ENCODE measurements around the gene CNKSR1.

Gene CNKSR1, protein sequence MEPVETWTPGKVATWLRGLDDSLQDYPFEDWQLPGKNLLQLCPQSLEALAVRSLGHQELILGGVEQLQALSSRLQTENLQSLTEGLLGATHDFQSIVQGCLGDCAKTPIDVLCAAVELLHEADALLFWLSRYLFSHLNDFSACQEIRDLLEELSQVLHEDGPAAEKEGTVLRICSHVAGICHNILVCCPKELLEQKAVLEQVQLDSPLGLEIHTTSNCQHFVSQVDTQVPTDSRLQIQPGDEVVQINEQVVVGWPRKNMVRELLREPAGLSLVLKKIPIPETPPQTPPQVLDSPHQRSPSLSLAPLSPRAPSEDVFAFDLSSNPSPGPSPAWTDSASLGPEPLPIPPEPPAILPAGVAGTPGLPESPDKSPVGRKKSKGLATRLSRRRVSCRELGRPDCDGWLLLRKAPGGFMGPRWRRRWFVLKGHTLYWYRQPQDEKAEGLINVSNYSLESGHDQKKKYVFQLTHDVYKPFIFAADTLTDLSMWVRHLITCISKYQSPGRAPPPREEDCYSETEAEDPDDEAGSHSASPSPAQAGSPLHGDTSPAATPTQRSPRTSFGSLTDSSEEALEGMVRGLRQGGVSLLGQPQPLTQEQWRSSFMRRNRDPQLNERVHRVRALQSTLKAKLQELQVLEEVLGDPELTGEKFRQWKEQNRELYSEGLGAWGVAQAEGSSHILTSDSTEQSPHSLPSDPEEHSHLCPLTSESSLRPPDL

DNA sequence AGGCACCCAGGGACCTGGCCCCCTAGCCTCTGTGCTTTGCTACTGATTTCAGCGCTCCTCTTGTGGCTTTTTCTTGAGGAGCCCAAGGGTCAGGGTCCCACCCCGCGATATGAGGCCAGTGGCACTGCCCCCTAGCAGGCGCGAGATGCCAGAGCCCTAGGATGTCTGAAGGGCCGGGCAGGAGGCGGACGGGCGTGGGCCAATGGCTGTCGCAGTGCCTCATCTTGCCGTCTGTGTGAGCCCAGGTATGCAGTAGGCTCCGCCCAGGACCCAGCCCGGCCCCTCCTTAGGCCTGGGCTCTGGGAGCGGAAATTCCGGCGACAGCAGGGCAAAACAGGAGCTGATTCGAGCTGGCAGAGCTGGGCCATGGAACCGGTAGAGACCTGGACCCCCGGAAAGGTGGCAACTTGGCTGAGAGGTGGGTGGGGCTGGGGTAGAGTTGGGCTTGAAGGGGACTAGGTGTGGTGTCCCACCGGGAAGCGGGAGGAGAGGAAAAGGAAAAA, at the start of gene CNKSR1:
TSS of gene CNKSR1 (plus strand) at position 310 of the 503 bp plus-strand sequence. CDS start at position 367, 57 bp downstream.
- Histone ChIP-seq H3K27me3 (ENCODE audit: insufficient read depth, low read length) (no peaks in the 10 kb centered on the region), H3K36me3 (ENCODE audit: insufficient read depth, low read length) (no peaks in the 10 kb centered on the region), H3K79me2 (ENCODE audit: control insufficient read depth, insufficient read depth, low read length, unreplicated experiment) (no peaks in the 10 kb centered on the region), H2AFZ (ENCODE audit: low read length, unreplicated experiment) (no peak within 1 kb of the TSS), H3K27ac (ENCODE audit: low read depth, low read length) (no peak within 1 kb of the TSS), H3K4me3 (ENCODE audit: low read depth, low read length) (no peak within 1 kb of the TSS), H3K4me1 (ENCODE audit: control insufficient read depth, insufficient read depth, low read length, unreplicated experiment) (no peaks in the 10 kb centered on the region)

DNA sequence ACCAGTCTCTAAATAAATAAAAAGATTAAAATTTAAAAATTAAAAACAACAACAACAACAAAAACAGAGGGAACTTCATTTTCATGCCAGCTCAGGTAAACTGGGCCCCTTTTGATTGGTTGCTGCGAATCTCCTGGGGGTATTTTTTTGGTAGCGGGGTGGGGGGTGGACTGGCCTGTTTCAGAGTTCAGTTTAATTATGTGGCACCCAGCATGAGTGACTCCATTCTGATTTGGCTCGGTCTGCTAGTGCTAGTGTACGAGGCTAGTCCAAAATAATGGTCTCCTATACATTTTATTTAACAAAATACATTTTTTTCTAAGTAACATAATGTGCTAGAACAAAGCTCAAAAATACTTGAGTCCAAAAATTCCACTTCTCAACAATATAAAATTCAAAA, 47.5 kb upstream of the CNKSR1 start:
- no peaks in the 10 kb centered on the region for H3K4me1 ChIP-seq (ENCODE audit: control insufficient read depth, insufficient read depth, low read length, unreplicated experiment)
- H3K4me3 ChIP-seq (ENCODE audit: low read depth, low read length) = no peak overlapping the region
- H2AFZ ChIP-seq (ENCODE audit: low read length, unreplicated experiment) = no peak overlapping the region
- no peaks in the 10 kb centered on the region for H3K79me2 ChIP-seq (ENCODE audit: control insufficient read depth, insufficient read depth, low read length, unreplicated experiment)
- H3K27ac ChIP-seq (ENCODE audit: low read depth, low read length) = no peak overlapping the region
- no peaks in the 10 kb centered on the region for H3K27me3 ChIP-seq (ENCODE audit: insufficient read depth, low read length)
- H3K36me3 ChIP-seq (ENCODE audit: insufficient read depth, low read length) = no peaks in the 10 kb centered on the region

DNA sequence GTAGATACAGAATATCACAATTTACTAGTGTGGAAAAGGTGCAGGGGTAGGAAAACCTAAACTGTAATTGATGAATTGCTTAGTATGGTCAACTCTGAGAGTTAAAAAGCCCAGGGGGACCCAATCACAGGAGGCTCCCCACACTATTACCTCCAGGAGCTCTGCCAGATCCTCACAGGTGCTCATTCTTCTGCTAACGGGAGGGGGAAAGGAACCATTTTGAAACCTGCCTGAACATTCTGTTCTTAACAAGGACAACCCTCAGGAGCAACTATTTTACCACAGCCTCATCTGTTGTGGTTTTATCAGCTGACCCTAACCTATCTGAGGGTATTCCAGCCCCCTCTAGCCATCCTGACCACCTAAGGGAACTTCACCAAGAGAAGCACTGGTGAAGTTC, 46.6 kb upstream of the CNKSR1 start:
- Histone ChIP-seq H2AFZ (ENCODE audit: low read length, unreplicated experiment) (no peak overlapping the region), H3K27ac (ENCODE audit: low read depth, low read length) (no peak overlapping the region), H3K36me3 (ENCODE audit: insufficient read depth, low read length) (no peaks in the 10 kb centered on the region), H3K4me1 (ENCODE audit: control insufficient read depth, insufficient read depth, low read length, unreplicated experiment) (no peaks in the 10 kb centered on the region), H3K79me2 (ENCODE audit: control insufficient read depth, insufficient read depth, low read length, unreplicated experiment) (no peaks in the 10 kb centered on the region), H3K27me3 (ENCODE audit: insufficient read depth, low read length) (no peaks in the 10 kb centered on the region), H3K4me3 (ENCODE audit: low read depth, low read length) (no peak overlapping the region)

GRCh38 chr1:26132128-26132833, 45.0 kb upstream of the CNKSR1 start:
- Histone ChIP-seq H3K27me3 (ENCODE audit: insufficient read depth, low read length) (no peaks in the 10 kb centered on the region), H3K4me1 (ENCODE audit: control insufficient read depth, insufficient read depth, low read length, unreplicated experiment) (no peaks in the 10 kb centered on the region), H3K79me2 (ENCODE audit: control insufficient read depth, insufficient read depth, low read length, unreplicated experiment) (no peaks in the 10 kb centered on the region), H3K36me3 (ENCODE audit: insufficient read depth, low read length) (no peaks in the 10 kb centered on the region), H3K4me3 (ENCODE audit: low read depth, low read length) (no peak overlapping the region), H3K27ac (ENCODE audit: low read depth, low read length) (no peak overlapping the region), H2AFZ (ENCODE audit: low read length, unreplicated experiment) (no peak overlapping the region)

DNA sequence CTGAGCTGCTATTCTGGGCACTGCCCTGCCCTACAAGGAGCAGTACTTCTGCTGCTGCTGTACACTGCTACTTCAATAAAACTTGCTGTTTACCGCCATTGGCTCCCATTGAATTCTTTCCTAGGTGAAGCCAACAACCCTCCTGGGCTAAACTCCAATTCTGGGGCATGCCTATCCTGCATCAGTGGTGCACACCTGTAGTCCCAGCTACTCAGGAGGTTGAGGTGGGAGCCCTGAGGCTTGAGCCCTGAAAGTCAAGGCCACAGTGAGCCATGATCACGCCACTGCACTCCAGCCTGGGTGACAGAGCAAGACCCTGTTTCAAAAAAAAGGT, 44.5 kb upstream of the CNKSR1 start:
- no peaks in the 10 kb centered on the region for H3K4me1 ChIP-seq (ENCODE audit: control insufficient read depth, insufficient read depth, low read length, unreplicated experiment)
- no peak overlapping the region for H3K4me3 ChIP-seq (ENCODE audit: low read depth, low read length)
- no peaks in the 10 kb centered on the region for H3K27me3 ChIP-seq (ENCODE audit: insufficient read depth, low read length)
- no peaks in the 10 kb centered on the region for H3K36me3 ChIP-seq (ENCODE audit: insufficient read depth, low read length)
- H2AFZ ChIP-seq (ENCODE audit: low read length, unreplicated experiment) = no peak overlapping the region
- H3K79me2 ChIP-seq (ENCODE audit: control insufficient read depth, insufficient read depth, low read length, unreplicated experiment) = no peaks in the 10 kb centered on the region
- no peak overlapping the region for H3K27ac ChIP-seq (ENCODE audit: low read depth, low read length)

- Histone ChIP-seq H3K4me1 (ENCODE audit: control insufficient read depth, insufficient read depth, low read length, unreplicated experiment) (no peaks in the 10 kb centered on the region), H3K4me3 (ENCODE audit: low read depth, low read length) (no peak overlapping the region), H3K36me3 (ENCODE audit: insufficient read depth, low read length) (no peaks in the 10 kb centered on the region), H3K79me2 (ENCODE audit: control insufficient read depth, insufficient read depth, low read length, unreplicated experiment) (no peaks in the 10 kb centered on the region), H3K27me3 (ENCODE audit: insufficient read depth, low read length) (no peaks in the 10 kb centered on the region), H3K27ac (ENCODE audit: low read depth, low read length) (no peak overlapping the region), H2AFZ (ENCODE audit: low read length, unreplicated experiment) (no peak overlapping the region)
Observed at GRCh38 chr1:26134466-26134865, 42.8 kb upstream of the CNKSR1 start.

- no peaks in the 10 kb centered on the region for H3K27me3 ChIP-seq (ENCODE audit: insufficient read depth, low read length)
- no peaks in the 10 kb centered on the region for H3K36me3 ChIP-seq (ENCODE audit: insufficient read depth, low read length)
- no peaks in the 10 kb centered on the region for H3K79me2 ChIP-seq (ENCODE audit: control insufficient read depth, insufficient read depth, low read length, unreplicated experiment)
- no peak overlapping the region for H3K4me3 ChIP-seq (ENCODE audit: low read depth, low read length)
- no peak overlapping the region for H3K27ac ChIP-seq (ENCODE audit: low read depth, low read length)
- no peak overlapping the region for H2AFZ ChIP-seq (ENCODE audit: low read length, unreplicated experiment)
- H3K4me1 ChIP-seq (ENCODE audit: control insufficient read depth, insufficient read depth, low read length, unreplicated experiment) = no peaks in the 10 kb centered on the region
Observed at GRCh38 chr1:26138974-26139558, 38.2 kb upstream of the CNKSR1 start.

DNA sequence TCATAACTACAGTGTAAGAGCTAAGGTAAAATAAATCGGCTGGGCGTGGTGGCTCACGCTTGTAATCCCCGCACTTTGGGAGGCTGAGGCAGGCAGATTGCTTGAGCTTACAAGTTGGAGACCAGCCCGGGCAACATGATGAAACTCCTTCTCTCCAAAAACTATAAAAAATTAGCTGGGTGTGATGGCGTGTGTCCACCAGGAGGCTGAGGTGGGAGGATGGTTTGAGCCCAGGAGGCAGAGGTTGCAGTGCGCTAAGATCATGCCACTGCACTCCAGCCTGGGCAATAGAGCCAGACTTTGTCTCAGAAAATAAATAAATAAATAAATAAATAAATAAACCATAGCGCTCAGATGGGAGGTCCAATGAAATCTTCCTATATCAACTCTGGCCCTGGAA, 35.1 kb upstream of the CNKSR1 start:
- Histone ChIP-seq H3K27ac (ENCODE audit: low read depth, low read length) (no peak overlapping the region), H3K79me2 (ENCODE audit: control insufficient read depth, insufficient read depth, low read length, unreplicated experiment) (no peaks in the 10 kb centered on the region), H3K4me1 (ENCODE audit: control insufficient read depth, insufficient read depth, low read length, unreplicated experiment) (no peaks in the 10 kb centered on the region), H2AFZ (ENCODE audit: low read length, unreplicated experiment) (peak overlapping the region; percentile 48), H3K36me3 (ENCODE audit: insufficient read depth, low read length) (no peaks in the 10 kb centered on the region), H3K27me3 (ENCODE audit: insufficient read depth, low read length) (no peaks in the 10 kb centered on the region), H3K4me3 (ENCODE audit: low read depth, low read length) (no peak overlapping the region)

GRCh38 chr1:26145041-26145959, 32.0 kb upstream of the CNKSR1 start:
- no peak overlapping the region for H3K27ac ChIP-seq (ENCODE audit: low read depth, low read length)
- 0 out of 2 replicates have a peak, but pooled peaks cover under 1% of the 10 kb centered on the region for H3K27me3 ChIP-seq (ENCODE audit: insufficient read depth, low read length)
- no peak overlapping the region for H3K4me3 ChIP-seq (ENCODE audit: low read depth, low read length)
- H3K36me3 ChIP-seq (ENCODE audit: insufficient read depth, low read length) = no peaks in the 10 kb centered on the region
- peak overlapping the region; percentile 44 for H2AFZ ChIP-seq (ENCODE audit: low read length, unreplicated experiment)
- H3K4me1 ChIP-seq (ENCODE audit: control insufficient read depth, insufficient read depth, low read length, unreplicated experiment) = no peaks in the 10 kb centered on the region
- no peaks in the 10 kb centered on the region for H3K79me2 ChIP-seq (ENCODE audit: control insufficient read depth, insufficient read depth, low read length, unreplicated experiment)

DNA sequence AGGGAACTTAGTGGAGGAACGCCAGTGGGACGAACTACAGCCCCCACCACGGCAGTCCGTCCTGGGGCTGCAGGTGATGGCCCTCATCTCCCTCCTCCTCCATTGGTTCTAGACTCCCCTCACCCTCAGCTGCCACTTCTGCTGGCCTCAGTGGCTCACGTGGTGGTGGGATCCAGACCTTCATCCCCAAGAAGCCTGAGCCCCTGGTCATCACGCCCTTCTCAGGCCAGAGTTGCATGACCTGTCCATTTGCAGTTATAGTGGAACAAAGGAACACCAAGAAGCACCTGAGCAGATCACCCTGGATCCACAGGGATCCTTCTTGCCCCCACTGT, 31.4 kb upstream of the CNKSR1 start:
- no peak overlapping the region for H3K4me3 ChIP-seq (ENCODE audit: low read depth, low read length)
- 0 out of 2 replicates have a peak, but pooled peaks cover 4% of the 10 kb centered on the region for H3K27me3 ChIP-seq (ENCODE audit: insufficient read depth, low read length)

More for the DNA sequence above, 31.4 kb upstream of the CNKSR1 start:
- H3K79me2 ChIP-seq (ENCODE audit: control insufficient read depth, insufficient read depth, low read length, unreplicated experiment) = no peaks in the 10 kb centered on the region
- H3K36me3 ChIP-seq (ENCODE audit: insufficient read depth, low read length) = no peaks in the 10 kb centered on the region
- no peaks in the 10 kb centered on the region for H3K4me1 ChIP-seq (ENCODE audit: control insufficient read depth, insufficient read depth, low read length, unreplicated experiment)
- no peak overlapping the region for H2AFZ ChIP-seq (ENCODE audit: low read length, unreplicated experiment)
- H3K27ac ChIP-seq (ENCODE audit: low read depth, low read length) = no peak overlapping the region

Data from ACC112 (cell line).